A549 treated with AZD2906 at 1 μM for 4 hours (cell line): ENCODE measurements around the gene C4BPA. TPM values are rescaled to one million over a fixed set of nuclear protein-coding genes. Genes with fewer than 3 reads are reported as not detected.

Source experiments
- total RNA-seq: library from RNA; stranded (reverse); fragments of 200-300 nt; extraction: Qiagen RNA extraction; gene quantifications from 5 replicates; pipeline ENCODE4 v1.2.3, GENCODE V29; 2022

The C4BPA gene
- total RNA-seq: 0.50 to 0.84 TPM (median 0.62 TPM) in 5 replicates

DNA sequence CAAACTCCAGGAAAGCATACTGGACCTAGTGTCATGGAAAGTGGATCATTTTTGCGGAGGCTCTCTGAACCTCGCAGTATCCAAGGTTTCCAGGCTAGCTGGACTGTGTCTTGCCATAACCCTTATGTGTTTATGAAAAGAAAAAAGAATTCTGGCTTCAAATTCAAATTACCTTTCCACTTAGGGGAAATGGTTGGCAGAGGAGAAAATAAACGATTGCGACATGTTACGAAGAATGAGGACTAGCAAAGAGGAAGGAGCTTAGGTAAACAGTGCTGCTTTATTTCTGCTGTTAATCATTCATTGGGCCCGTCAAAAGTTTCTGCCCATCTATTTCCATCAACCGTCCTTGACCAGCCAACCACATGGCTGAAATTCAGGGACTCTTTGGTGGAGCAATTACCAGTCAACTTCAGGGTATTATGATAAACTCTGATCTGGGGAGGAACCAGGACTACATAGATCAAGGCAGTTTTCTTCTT lies at the start of gene C4BPA:
Gene C4BPA (plus strand): TSS at position 342 of the 482 bp plus-strand sequence. CDS start 8,793 bp downstream, outside the sequence.

DNA sequence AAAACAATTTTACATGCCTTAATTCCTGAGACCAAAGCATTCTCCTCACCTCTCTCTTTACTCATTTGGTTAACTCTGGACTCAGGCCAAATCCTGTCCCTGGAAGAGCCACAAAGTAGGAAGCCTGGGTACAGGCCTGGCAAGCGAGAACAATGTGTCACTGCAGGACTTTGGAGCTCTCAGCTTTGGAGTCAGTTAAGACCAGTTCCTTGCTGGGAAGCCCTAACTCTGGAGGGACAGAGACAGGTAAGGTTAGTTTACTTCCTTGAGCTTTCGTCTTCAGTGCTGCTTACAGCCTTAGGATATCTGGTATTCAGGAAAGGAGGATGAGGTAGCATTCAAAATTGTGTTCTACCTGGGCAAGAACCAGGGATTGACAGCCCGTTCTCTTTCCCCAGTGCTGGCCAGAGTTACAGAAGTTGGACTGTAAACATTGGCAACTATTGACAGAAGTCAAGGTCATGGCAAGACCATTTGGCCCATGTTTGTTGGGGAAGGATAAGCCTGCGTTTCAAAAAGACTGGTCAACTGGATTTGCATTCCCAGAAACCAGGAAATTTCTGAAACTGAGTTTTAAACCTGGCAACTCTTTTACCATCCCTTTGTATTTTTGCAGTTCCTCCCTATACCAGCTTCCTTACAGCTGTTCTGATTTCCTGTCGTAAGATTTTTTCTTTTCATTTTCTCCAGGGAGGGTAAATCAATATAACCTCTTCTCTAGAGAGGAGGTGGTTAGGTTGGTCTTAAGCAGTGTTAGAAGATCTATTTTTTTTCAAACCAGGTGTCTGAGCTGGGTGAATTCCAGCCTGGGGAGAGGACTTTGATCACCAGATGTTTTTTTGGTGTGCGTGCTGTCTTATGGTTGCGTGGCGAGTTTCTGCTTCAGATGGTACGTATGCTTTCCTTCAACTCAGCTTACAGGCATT lies 15.1 kb upstream of the C4BPA start, which contains the start of gene C4BPB:
Gene C4BPB (plus strand): TSS at position 160 of the 926 bp plus-strand sequence. CDS start 672 bp downstream, at position 832.

Other genes starting within 250 kb of the C4BPA start
- 0.10 TPM in 1 of 5 replicates, not detected in the others for gene IL20, start 238.6 kb upstream of the C4BPA start, total RNA-seq
- gene IL24, start 206.8 kb upstream of the C4BPA start, total RNA-seq: 0.31 to 0.55 TPM (median 0.39 TPM) in 5 replicates
- 4.4 to 6.3 TPM (median 5.8 TPM) in 5 replicates for gene FCMR, start 182.3 kb upstream of the C4BPA start, total RNA-seq
- 0.01 to 0.02 TPM in 2 of 5 replicates, not detected in the others for gene PIGR, start 157.8 kb upstream of the C4BPA start, total RNA-seq
- gene FCAMR, start 133.8 kb upstream of the C4BPA start, total RNA-seq: not detected in 5 replicates
- 4.9 to 6.7 TPM (median 6.0 TPM) in 5 replicates for gene C1orf116, start 71.5 kb upstream of the C4BPA start, total RNA-seq
- 7.1 to 9.1 TPM (median 8.3 TPM) in 5 replicates for gene YOD1, start 53.0 kb upstream of the C4BPA start, total RNA-seq
- gene PFKFB2, start 51.0 kb upstream of the C4BPA start, total RNA-seq: 4.9 to 6.3 TPM (median 5.4 TPM) in 5 replicates
- gene C4BPB, start 15.4 kb upstream of the C4BPA start, total RNA-seq: 1.1 to 2.1 TPM (median 1.5 TPM) in 5 replicates
- gene CD55, start 217.4 kb downstream of the C4BPA start, total RNA-seq: 80.8 to 102 TPM (median 87.7 TPM) in 5 replicates